Duodenal mucosa (tissue), 2 donors: ENCODE measurements around the gene LYPD3.
A peak's percentile ranks its signal among the peaks of the same experiment; 100 is the strongest.

ENCODE experiments used
- H3K27ac ChIP-seq: one replicate; pipeline ENCODE4 v1.7.0; 2013; ENCODE audit warnings: low read depth, low read length
- H3K27me3 ChIP-seq, 2 donors: one replicate each; pipeline ENCODE4 v1.7.0; 2013; ENCODE audit warnings: low read length in 2 of 2, control low read depth in 1 of 2; ENCODE audit not compliant: insufficient read depth in 2 of 2, control insufficient read depth in 1 of 2
- H3K36me3 ChIP-seq, 2 donors: one replicate each; pipeline ENCODE4 v1.7.0; 2013; ENCODE audit warnings: low read length in 2 of 2, control low read depth in 1 of 2; ENCODE audit not compliant: insufficient read depth in 2 of 2, control insufficient read depth in 1 of 2
- H3K4me1 ChIP-seq, 2 donors: one replicate each; pipeline ENCODE4 v1.7.0; 2013; ENCODE audit warnings: low read length in 2 of 2, control low read depth in 1 of 2; ENCODE audit not compliant: insufficient read depth in 2 of 2, control insufficient read depth in 1 of 2
- H3K4me3 ChIP-seq, 2 donors: one replicate each; pipeline ENCODE4 v1.7.0; 2013; ENCODE audit warnings: low read length in 2 of 2, low read depth in 1 of 2
- H3K9ac ChIP-seq, 2 donors: one replicate each; pipeline ENCODE4 v1.7.0; 2013; ENCODE audit warnings: low read length in 2 of 2, low read depth in 1 of 2
- H3K9me3 ChIP-seq, 2 donors: one replicate each; pipeline ENCODE4 v1.7.0; 2013; ENCODE audit warnings: low read length in 2 of 2, control low read depth in 1 of 2; ENCODE audit not compliant: control insufficient read depth in 1 of 2

The LYPD3 gene

DNA sequence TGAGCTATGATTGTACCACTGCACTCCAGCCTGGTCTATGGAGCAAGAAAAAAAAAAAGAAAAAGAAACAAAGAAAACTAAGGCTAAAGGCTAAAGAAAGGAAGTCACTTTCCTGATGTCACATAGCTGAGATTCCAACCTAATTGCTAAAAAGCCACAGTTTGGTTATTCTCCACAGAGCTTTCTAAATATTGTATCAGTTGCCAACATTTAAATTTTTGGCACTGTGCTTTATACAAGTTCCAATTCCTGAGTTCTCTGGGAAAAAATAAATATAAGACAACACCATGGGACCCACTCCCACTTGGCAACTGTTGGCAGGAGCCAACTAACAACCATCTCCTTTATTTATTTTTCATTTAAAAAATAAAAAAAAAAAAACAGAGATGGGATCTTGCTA, 11.2 kb upstream of the LYPD3 start:
- H3K9me3 ChIP-seq, result no peaks in the 10 kb centered on the region
- no peak overlapping the region for H3K4me3 ChIP-seq
- no peak overlapping the region for H3K9ac ChIP-seq
- H3K4me1 ChIP-seq, result peaks cover 0 to 4% of the 10 kb centered on the region in 2 donors
- H3K27ac ChIP-seq, result no peak overlapping the region
- peaks cover 4 to 6% of the 10 kb centered on the region in 2 donors for H3K36me3 ChIP-seq
- no peaks in the 10 kb centered on the region for H3K27me3 ChIP-seq

DNA sequence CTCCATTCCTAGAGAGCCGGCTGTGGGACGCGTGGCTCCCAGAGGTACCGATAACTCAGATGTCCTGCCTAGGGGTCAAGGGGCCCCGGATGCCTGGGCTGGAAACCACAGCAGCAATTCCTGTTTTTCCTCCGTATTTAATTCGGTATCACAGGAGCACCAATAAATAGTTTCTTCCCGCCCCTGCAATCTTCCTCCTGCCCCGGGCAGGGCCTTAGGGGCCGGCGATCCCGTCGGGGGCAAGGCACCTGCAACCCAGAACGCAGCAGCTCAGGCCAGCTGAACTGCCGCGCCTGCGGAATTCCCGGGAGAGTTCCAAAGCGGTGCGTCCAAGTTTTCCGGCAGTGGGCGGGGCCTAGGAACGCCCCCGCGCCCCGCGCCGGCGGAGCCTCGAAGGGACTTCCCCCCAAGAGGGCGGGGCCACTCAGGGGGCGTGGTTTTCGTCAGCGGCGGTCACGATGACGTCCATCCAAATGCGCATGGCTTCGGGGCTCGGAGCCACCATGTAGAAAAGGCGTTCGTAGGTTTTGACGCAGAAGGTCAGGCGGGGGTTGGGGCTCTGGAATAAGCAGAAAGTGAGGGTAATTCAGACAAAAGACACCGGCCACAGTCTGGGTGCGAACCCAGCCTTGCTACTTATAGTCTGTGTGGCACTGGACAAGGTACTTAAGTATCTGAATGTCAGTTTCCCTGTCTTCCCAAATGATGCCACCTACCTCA, 9.7 kb upstream of the LYPD3 start:
- H3K36me3 ChIP-seq, result no peaks in the 10 kb centered on the region
- H3K27me3 ChIP-seq, result no peaks in the 10 kb centered on the region
- no peaks in the 10 kb centered on the region for H3K9me3 ChIP-seq
- peak overlapping the region; percentile 61 to 67 for H3K4me3 ChIP-seq
- H3K4me1 ChIP-seq, result peaks cover 0 to 4% of the 10 kb centered on the region in 2 donors
- H3K27ac ChIP-seq, result no peak overlapping the region
- H3K9ac ChIP-seq, result peak overlapping the region; percentile 41 to 71

DNA sequence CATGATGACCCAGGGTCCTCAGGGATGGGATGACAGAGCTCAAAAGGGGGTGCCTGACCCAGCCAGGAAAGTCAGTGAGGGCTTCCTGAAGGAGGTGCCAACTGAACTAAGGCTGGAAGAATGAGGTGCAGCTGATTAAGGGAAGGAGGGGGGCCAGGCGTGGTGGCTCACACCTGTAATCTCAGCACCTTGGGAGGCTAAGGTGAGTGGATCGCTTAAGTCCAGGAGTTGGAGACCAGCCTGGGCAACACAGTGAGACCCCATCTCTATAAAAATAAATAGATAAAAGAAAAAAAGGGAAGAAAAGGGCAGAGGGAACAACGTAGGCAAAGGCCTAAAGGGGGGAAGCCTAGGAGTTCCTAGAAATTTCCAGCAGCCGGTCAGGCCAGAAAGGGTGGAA, 9.1 kb upstream of the LYPD3 start:
- Histone ChIP-seq H3K27ac (no peak overlapping the region), H3K9ac (peak overlapping the region; percentile 41 to 71), H3K4me3 (peak overlapping the region in 1 of 2 donors; percentile 63), H3K36me3 (no peaks in the 10 kb centered on the region), H3K4me1 (peaks cover 0 to 4% of the 10 kb centered on the region in 2 donors), H3K27me3 (no peaks in the 10 kb centered on the region), H3K9me3 (no peaks in the 10 kb centered on the region)

DNA sequence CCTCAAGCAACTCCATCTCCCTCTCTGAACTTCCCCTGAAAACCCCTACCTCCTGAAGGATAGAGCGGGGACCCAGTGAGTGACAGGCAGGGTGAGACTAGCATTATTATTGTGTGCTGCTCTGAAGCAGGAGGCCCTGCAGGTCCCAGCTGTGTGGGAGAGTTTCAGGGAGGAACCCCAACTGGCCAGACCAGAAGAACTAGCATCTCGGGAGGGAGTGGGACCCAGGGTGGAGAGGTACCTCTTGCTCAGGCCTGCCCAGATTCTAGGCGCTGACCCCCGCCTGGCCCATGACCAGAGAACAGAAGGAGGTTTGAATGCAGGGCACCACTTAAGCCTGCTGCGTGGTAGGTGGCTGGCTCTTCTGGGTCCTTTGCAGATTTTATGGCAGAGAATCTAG, 5.7 kb upstream of the LYPD3 start:
- H3K36me3 ChIP-seq, result no peaks in the 10 kb centered on the region
- H3K9me3 ChIP-seq, result no peaks in the 10 kb centered on the region
- no peak overlapping the region for H3K27ac ChIP-seq
- no peak overlapping the region for H3K4me3 ChIP-seq
- H3K27me3 ChIP-seq, result peaks cover 0 to 2% of the 10 kb centered on the region in 2 donors
- peaks cover 0 to 4% of the 10 kb centered on the region in 2 donors for H3K4me1 ChIP-seq
- H3K9ac ChIP-seq, result no peak overlapping the region

DNA sequence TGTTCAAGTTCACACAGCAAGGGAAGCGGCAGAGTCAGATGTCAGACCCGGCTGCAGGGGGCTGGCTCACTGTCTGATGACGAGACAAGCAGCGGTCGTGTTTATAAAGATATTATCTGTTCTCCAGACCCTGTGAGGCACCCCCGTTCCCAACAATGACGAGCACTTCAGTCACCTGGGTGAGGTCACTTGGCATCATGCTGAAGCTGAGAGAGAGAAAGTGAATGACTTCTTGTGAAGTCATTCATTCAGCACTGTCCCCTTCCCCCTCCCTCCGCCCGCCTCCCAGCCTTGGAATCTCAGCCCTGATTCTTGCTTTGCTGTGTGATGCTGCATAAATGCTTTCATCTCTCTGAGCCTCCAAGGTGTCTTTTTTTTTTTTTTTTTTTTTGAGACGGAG, 4.9 kb upstream of the LYPD3 start:
- Histone ChIP-seq H3K9ac (no peak overlapping the region), H3K27ac (no peak overlapping the region), H3K27me3 (peaks cover 0 to 5% of the 10 kb centered on the region in 2 donors), H3K4me1 (peaks cover 5 to 9% of the 10 kb centered on the region in 2 donors), H3K36me3 (no peaks in the 10 kb centered on the region), H3K4me3 (no peak overlapping the region), H3K9me3 (no peaks in the 10 kb centered on the region)

DNA sequence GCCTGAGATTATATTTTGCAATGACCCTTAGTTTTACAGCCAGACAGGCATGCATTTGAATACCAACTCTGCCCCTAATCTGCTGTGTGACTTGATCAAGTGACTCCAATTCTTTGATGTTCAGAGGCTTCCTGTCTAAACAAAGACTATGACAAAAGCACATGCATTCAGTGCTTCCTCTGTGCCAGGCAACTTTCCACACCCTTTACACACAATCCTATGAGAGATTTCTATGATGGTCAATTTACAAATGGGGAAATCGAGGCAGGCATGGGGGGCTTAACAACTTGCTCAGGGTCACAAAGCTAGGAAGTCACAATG, 3.7 kb upstream of the LYPD3 start:
- Histone ChIP-seq H3K4me3 (no peak overlapping the region), H3K9ac (no peak overlapping the region), H3K27me3 (peaks cover 0 to 5% of the 10 kb centered on the region in 2 donors), H3K36me3 (no peaks in the 10 kb centered on the region), H3K4me1 (peaks cover 12 to 13% of the 10 kb centered on the region in 2 donors), H3K27ac (no peak overlapping the region), H3K9me3 (no peaks in the 10 kb centered on the region)

DNA sequence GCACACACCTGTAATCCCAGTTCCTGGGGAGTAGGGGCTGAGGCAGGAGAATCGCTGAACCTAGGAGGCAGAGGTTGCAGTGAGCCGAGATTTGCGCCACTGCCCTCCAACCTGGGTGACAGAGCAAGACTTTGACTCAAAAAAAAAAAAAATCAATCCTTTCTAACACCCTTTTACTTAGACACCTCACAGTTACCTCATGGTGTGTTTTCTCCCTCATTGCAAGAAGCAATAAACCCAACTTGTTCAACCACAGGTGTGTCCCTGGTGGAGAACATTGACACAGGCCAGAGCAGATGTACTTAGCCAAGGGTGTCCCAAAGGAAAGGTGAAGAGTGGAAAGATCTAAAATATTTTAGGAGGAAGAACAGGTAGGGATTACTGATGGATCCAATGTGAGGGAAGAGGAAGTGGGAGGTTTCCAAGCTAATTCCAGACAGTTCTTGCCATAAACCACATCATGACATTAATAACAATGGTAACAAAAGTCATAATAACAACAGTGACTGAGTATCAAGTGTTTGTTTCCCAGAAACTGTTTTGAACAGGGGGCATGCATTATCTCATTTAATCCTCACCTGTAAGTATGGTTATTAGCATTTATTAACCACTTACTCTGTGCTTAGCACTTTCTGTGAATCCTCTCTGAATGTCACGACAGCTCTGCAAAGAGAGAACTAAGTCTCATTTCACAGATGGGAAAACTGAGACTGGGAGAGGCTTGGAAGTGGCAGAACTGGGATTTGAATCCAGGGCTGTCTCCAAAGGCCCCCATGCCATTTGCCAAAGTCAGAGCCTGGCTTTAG, 3.1 kb upstream of the LYPD3 start:
- Histone ChIP-seq H3K4me3 (no peak overlapping the region), H3K36me3 (no peaks in the 10 kb centered on the region), H3K4me1 (peaks cover 16 to 17% of the 10 kb centered on the region in 2 donors), H3K9me3 (no peaks in the 10 kb centered on the region), H3K9ac (no peak overlapping the region), H3K27me3 (peaks cover 0 to 5% of the 10 kb centered on the region in 2 donors), H3K27ac (no peak overlapping the region)

- Histone ChIP-seq H3K27ac (no peak overlapping the region), H3K9me3 (no peaks in the 10 kb centered on the region), H3K4me1 (peaks cover 20 to 21% of the 10 kb centered on the region in 2 donors), H3K36me3 (no peaks in the 10 kb centered on the region), H3K27me3 (peaks cover 0 to 5% of the 10 kb centered on the region in 2 donors), H3K4me3 (no peak overlapping the region), H3K9ac (no peak overlapping the region)
These were observed 2.3 kb upstream of the LYPD3 start for GRCh38 chr19:43467730-43468129.

DNA sequence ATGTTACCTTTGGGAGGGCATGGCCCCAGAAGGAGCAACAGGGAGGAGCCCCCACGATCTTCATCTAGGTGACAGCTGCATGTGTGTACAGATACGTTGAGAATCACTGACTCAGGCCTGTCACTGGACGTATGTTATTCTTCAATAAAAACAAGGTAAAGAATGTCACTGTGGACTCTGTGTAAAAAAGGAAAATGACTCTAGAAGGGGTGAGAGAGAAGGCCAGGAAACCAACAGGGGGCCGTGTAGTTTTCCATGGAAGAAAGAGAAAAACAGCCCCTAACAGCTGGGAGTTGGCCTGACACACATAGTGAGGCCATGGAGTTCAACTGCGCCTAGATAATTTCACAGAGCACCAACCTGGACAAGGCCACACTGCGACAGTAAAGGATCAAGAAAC, 1.9 kb upstream of the LYPD3 start:
- peaks cover 0 to 5% of the 10 kb centered on the region in 2 donors for H3K27me3 ChIP-seq
- no peak overlapping the region for H3K27ac ChIP-seq
- peaks cover 21 to 22% of the 10 kb centered on the region in 2 donors for H3K4me1 ChIP-seq
- no peaks in the 10 kb centered on the region for H3K36me3 ChIP-seq
- no peaks in the 10 kb centered on the region for H3K9me3 ChIP-seq
- no peak overlapping the region for H3K4me3 ChIP-seq
- no peak overlapping the region for H3K9ac ChIP-seq

DNA sequence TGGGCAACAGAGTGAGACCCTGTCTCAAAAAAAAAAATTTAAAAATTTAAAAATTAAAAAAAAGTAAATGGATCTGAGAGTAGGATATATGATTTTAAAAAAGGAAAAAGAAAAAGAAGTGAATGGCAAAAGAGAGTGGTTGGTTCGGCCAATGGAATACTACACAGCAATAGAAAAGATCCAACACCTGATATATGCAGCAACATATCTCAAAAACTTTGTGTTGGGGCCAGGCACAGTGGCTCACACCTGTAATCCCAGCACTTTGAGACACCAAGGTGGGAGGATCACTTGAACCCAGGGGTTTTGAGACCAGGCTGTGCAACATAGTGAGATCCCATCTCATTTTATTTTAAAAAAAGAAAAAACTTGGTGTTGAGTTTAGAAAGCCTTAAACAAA, 1.4 kb upstream of the LYPD3 start:
- Histone ChIP-seq H3K36me3 (no peaks in the 10 kb centered on the region), H3K27ac (no peak overlapping the region), H3K9me3 (no peaks in the 10 kb centered on the region), H3K4me1 (peaks cover 21 to 22% of the 10 kb centered on the region in 2 donors), H3K4me3 (no peak overlapping the region), H3K27me3 (peaks cover 0 to 5% of the 10 kb centered on the region in 2 donors), H3K9ac (no peak overlapping the region)
